K562 (cell line): ENCODE measurements around the gene HSPE1. TPM values are rescaled to one million over a fixed set of nuclear protein-coding genes. Genes with fewer than 3 reads are reported as not detected.

ENCODE experiments used
- CXXC5 ChIP-seq: fragments of 250-450 bp; sonication (Bioruptor Pico); IDR thresholded peaks from 2 replicates; pipeline ENCODE4 v1.8.0; 2022; ENCODE audit warnings: inconsistent platforms, mild to moderate bottlenecking, moderate library complexity
- KAT7 ChIP-seq: sonication (generic); formaldehyde crosslinking; IDR thresholded peaks from 2 replicates; pipeline ENCODE4 v1.8.0; 2022; ENCODE audit warnings: missing genetic modification reagents, mild to moderate bottlenecking, borderline replicate concordance
- PHF20 ChIP-seq: fragments of 450-650 bp; IDR thresholded peaks from 2 replicates; pipeline ENCODE4 v1.6.1; 2018; ENCODE audit not compliant: partially characterized antibody
- SP2 ChIP-seq: IDR thresholded peaks from 2 replicates; pipeline ENCODE4 v1.6.1; 2011; ENCODE audit warnings: mild to moderate bottlenecking, low read depth, low read length, moderate library complexity; ENCODE audit not compliant: poor library complexity, severe bottlenecking; ENCODE audit errors: extremely low read depth
- SREBF1 ChIP-seq: fragments of 150-350 bp; IDR thresholded peaks from 2 replicates; pipeline ENCODE4 v1.6.1; 2014; ENCODE audit warnings: antibody characterized with exemption, low read depth, low read length, borderline replicate concordance
- SREBF2 ChIP-seq: sonication (generic); formaldehyde crosslinking; IDR thresholded peaks from 2 replicates; pipeline ENCODE4 v1.4.0; 2020; ENCODE audit warnings: mild to moderate bottlenecking, missing genetic modification reagents
- YBX1 ChIP-seq: fragments of 450-650 bp; IDR thresholded peaks from 2 replicates; pipeline ENCODE4 v1.7.1; 2016; ENCODE audit warnings: mild to moderate bottlenecking
- polyA plus RNA-seq, 8 experiments: library from polyadenylated mRNA; depleted of rRNA in 4 of 8; stranded (reverse) in 5 of 8; unstranded in 3 of 8; fragments of >200 nt; fragmentation: Nextera tagmentation in 2 of 8; fragmentation: Illumina TruSeq in 1 of 8; extraction: Ambion mirVana in 2 of 8; extraction: Trizol in 1 of 8; gene quantifications; 2 replicates each; pipeline versions ENCODE4 v1.2.1 to v1.2.3, GENCODE V29; 2011 to 2014; ENCODE audit warnings: inconsistent platforms in 1 of 8, missing spikeins in 1 of 8
- total RNA-seq, 7 experiments: library from RNA; depleted of rRNA in 6 of 7; stranded (reverse); fragments of >200 nt in 6 of 7; fragmentation: Illumina TruSeq in 2 of 7; extraction: Trizol in 2 of 7; gene quantifications; 2 replicates each; pipeline versions ENCODE4 v1.2.1 to v1.2.3, GENCODE V29; 2011 to 2021; ENCODE audit warnings: low replicate concordance in 1 of 7
- TF ChIP-seq, protein P1 (sequence below): fragments of 450-650 bp; IDR thresholded peaks from 2 replicates; pipeline ENCODE4 v1.6.1; 2018; ENCODE audit warnings: mild to moderate bottlenecking, low read depth; ENCODE audit not compliant: partially characterized antibody
- TF ChIP-seq, protein P2 (sequence below): sonication (generic); formaldehyde crosslinking; IDR thresholded peaks from 2 replicates; pipeline ENCODE4 v1.8.1; 2022; ENCODE audit warnings: missing genetic modification reagents
- TF ChIP-seq, protein P3 (sequence below): sonication (generic); formaldehyde crosslinking; IDR thresholded peaks from 2 replicates; pipeline ENCODE4 v1.8.0; 2022; ENCODE audit warnings: mild to moderate bottlenecking, missing genetic modification reagents
- TF ChIP-seq, protein P4 (sequence below): fragments of 250-450 bp; sonication (Bioruptor Pico); IDR thresholded peaks from 2 replicates; pipeline ENCODE4 v1.4.0; 2020; ENCODE audit warnings: mild to moderate bottlenecking, moderate library complexity, borderline replicate concordance
- TF ChIP-seq, protein P5 (sequence below): fragments of 200-800 bp; sonication (Bioruptor generic); IDR thresholded peaks from 2 replicates; pipeline ENCODE4 v1.6.1; 2017; ENCODE audit warnings: missing genetic modification characterization, missing compliant biosample characterization

HSPE1 gene
- total and polyA plus RNA-seq, 9 of the 15 experiments (the other 6 are each of a cell fraction or from before 2014, with no cell fraction given), result 223 to 1,007 (median 612) TPM

DNA sequence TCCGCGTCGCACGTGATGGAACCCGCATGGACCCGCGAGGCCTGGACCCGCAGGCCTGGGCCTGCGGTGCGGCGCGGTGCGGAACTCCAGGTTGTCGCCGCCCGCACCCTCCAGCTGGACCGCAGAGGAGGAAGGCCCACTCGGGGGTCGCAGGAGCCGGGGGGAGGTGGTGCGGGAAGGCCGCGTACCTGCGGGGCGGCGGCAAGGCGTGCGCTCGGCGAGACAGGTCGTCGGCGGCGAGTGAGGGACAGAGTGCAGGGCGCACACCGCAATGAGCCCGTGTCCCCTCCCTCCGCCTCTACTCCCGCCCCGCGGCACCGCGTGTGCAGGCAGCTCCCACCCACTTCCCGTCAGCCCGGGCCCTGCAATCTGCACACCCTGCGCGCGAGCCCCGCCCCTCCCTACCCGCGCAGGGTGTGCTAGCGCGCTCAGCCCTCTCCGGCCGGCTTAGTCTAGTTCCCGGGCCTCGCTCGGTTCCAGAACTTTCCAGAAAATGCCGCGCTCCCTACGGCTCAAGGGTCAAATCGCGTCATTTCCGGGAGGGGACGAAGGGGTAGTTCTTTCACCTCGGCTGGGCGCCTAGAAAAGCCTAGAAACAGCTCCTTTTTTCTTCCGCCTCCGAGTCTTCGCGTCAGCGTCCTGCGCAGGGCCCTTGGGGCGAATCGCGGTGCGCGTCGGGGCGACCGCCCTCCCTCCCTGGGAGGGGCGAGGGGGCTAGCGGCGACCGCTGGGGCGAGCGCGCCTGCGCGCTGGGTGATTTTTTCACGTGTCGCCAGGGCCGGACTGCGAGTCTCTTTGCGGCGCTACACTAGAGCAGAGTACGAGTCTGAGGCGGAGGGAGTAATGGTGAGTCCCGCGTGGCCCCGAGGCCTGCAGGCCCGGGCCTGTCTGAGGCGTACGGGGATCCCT is at the start of gene HSPE1, which contains the start of gene HSPD1 (continued):
- TF ChIP-seq, protein P1, sequence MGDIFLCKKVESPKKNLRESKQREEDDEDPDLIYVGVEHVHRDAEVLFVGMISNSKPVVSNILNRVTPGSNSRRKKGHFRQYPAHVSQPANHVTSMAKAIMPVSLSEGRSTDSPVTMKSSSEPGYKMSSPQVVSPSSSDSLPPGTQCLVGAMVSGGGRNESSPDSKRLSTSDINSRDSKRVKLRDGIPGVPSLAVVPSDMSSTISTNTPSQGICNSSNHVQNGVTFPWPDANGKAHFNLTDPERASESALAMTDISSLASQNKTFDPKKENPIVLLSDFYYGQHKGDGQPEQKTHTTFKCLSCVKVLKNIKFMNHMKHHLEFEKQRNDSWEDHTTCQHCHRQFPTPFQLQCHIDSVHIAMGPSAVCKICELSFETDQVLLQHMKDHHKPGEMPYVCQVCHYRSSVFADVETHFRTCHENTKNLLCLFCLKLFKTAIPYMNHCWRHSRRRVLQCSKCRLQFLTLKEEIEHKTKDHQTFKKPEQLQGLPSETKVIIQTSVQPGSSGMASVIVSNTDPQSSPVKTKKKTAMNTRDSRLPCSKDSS, result no peak
- TF ChIP-seq KAT7 (CRISPR knock-in tag) (no peak), CXXC5 (CRISPR knock-in tag) (peak; percentile 99), SREBF1 (no peak), PHF20 (peak; percentile 38), SREBF2 (CRISPR knock-in tag) (no peak), SP2 (no peak), YBX1 (peak; percentile 94)
- TF ChIP-seq, protein P2, sequence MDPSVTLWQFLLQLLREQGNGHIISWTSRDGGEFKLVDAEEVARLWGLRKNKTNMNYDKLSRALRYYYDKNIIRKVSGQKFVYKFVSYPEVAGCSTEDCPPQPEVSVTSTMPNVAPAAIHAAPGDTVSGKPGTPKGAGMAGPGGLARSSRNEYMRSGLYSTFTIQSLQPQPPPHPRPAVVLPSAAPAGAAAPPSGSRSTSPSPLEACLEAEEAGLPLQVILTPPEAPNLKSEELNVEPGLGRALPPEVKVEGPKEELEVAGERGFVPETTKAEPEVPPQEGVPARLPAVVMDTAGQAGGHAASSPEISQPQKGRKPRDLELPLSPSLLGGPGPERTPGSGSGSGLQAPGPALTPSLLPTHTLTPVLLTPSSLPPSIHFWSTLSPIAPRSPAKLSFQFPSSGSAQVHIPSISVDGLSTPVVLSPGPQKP, result no peak
- TF ChIP-seq, protein P3, sequence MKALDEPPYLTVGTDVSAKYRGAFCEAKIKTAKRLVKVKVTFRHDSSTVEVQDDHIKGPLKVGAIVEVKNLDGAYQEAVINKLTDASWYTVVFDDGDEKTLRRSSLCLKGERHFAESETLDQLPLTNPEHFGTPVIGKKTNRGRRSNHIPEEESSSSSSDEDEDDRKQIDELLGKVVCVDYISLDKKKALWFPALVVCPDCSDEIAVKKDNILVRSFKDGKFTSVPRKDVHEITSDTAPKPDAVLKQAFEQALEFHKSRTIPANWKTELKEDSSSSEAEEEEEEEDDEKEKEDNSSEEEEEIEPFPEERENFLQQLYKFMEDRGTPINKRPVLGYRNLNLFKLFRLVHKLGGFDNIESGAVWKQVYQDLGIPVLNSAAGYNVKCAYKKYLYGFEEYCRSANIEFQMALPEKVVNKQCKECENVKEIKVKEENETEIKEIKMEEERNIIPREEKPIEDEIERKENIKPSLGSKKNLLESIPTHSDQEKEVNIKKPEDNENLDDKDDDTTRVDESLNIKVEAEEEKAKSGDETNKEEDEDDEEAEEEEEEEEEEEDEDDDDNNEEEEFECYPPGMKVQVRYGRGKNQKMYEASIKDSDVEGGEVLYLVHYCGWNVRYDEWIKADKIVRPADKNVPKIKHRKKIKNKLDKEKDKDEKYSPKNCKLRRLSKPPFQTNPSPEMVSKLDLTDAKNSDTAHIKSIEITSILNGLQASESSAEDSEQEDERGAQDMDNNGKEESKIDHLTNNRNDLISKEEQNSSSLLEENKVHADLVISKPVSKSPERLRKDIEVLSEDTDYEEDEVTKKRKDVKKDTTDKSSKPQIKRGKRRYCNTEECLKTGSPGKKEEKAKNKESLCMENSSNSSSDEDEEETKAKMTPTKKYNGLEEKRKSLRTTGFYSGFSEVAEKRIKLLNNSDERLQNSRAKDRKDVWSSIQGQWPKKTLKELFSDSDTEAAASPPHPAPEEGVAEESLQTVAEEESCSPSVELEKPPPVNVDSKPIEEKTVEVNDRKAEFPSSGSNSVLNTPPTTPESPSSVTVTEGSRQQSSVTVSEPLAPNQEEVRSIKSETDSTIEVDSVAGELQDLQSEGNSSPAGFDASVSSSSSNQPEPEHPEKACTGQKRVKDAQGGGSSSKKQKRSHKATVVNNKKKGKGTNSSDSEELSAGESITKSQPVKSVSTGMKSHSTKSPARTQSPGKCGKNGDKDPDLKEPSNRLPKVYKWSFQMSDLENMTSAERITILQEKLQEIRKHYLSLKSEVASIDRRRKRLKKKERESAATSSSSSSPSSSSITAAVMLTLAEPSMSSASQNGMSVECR (CRISPR knock-in tag), result peak; percentile 97
- TF ChIP-seq, protein P4, sequence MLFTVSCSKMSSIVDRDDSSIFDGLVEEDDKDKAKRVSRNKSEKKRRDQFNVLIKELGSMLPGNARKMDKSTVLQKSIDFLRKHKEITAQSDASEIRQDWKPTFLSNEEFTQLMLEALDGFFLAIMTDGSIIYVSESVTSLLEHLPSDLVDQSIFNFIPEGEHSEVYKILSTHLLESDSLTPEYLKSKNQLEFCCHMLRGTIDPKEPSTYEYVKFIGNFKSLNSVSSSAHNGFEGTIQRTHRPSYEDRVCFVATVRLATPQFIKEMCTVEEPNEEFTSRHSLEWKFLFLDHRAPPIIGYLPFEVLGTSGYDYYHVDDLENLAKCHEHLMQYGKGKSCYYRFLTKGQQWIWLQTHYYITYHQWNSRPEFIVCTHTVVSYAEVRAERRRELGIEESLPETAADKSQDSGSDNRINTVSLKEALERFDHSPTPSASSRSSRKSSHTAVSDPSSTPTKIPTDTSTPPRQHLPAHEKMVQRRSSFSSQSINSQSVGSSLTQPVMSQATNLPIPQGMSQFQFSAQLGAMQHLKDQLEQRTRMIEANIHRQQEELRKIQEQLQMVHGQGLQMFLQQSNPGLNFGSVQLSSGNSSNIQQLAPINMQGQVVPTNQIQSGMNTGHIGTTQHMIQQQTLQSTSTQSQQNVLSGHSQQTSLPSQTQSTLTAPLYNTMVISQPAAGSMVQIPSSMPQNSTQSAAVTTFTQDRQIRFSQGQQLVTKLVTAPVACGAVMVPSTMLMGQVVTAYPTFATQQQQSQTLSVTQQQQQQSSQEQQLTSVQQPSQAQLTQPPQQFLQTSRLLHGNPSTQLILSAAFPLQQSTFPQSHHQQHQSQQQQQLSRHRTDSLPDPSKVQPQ (CRISPR knock-in tag), result no peak
- TF ChIP-seq, protein P5, sequence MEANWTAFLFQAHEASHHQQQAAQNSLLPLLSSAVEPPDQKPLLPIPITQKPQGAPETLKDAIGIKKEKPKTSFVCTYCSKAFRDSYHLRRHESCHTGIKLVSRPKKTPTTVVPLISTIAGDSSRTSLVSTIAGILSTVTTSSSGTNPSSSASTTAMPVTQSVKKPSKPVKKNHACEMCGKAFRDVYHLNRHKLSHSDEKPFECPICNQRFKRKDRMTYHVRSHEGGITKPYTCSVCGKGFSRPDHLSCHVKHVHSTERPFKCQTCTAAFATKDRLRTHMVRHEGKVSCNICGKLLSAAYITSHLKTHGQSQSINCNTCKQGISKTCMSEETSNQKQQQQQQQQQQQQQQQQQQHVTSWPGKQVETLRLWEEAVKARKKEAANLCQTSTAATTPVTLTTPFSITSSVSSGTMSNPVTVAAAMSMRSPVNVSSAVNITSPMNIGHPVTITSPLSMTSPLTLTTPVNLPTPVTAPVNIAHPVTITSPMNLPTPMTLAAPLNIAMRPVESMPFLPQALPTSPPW (CRISPR knock-in tag), result peak; percentile 95
